ENCODE data around the gene DNAH10. TPM values are rescaled to one million over a fixed set of nuclear protein-coding genes. Genes with fewer than 3 reads are reported as not detected.
"Not testable (repeated sequence)": the region's sequence is repeated elsewhere in the genome, so short reads cannot be mapped to it uniquely, and the experiment has no call there.

Gene DNAH10
- total RNA-seq, 1 donor from 2014 or later: 0.16 TPM

GRCh38 chr12:123787466-123787865, 25.4 kb downstream of the DNAH10 start:
- Mint-ChIP-seq H3K4me3 (ENCODE audit: unreplicated experiment) (no peak overlapping the region), H3K36me3 (ENCODE audit: unreplicated experiment) (no peaks in the 10 kb centered on the region), H3K27me3 (ENCODE audit: unreplicated experiment) (peaks cover 40% of the 10 kb centered on the region), H3K9me3 (ENCODE audit: unreplicated experiment) (peaks cover 3% of the 10 kb centered on the region), H3K4me1 (ENCODE audit: unreplicated experiment) (no peaks in the 10 kb centered on the region), H3K27ac (ENCODE audit: unreplicated experiment) (no peak overlapping the region)
- DNase-seq (ENCODE audit: extremely low spot score, unreplicated experiment): no peak
- no peak for TF ChIP-seq CTCF (IDR thresholded peaks at IDR 0.05)

GRCh38 chr12:123788541-123788940, 26.4 kb downstream of the DNAH10 start:
- Mint-ChIP-seq H3K9me3 (ENCODE audit: unreplicated experiment) (no peaks in the 10 kb centered on the region), H3K36me3 (ENCODE audit: unreplicated experiment) (no peaks in the 10 kb centered on the region), H3K27ac (ENCODE audit: unreplicated experiment) (no peak overlapping the region), H3K4me3 (ENCODE audit: unreplicated experiment) (no peak overlapping the region), H3K27me3 (ENCODE audit: unreplicated experiment) (peaks cover 34% of the 10 kb centered on the region), H3K4me1 (ENCODE audit: unreplicated experiment) (no peaks in the 10 kb centered on the region)
- no peak for DNase-seq (ENCODE audit: extremely low spot score, unreplicated experiment)
- TF ChIP-seq CTCF (IDR thresholded peaks at IDR 0.05): no peak

- not testable (repeated sequence) for DNase-seq (ENCODE audit: extremely low spot score, unreplicated experiment); H3K4me1 Mint-ChIP-seq (ENCODE audit: unreplicated experiment); H3K9me3 Mint-ChIP-seq (ENCODE audit: unreplicated experiment); H3K36me3 Mint-ChIP-seq (ENCODE audit: unreplicated experiment); H3K27ac Mint-ChIP-seq (ENCODE audit: unreplicated experiment); H3K4me3 Mint-ChIP-seq (ENCODE audit: unreplicated experiment)
- H3K27me3 Mint-ChIP-seq (ENCODE audit: unreplicated experiment): peaks cover 33% of the 10 kb centered on the region
Observed at GRCh38 chr12:123789422-123789821, 27.3 kb downstream of the DNAH10 start.

- H3K27me3 Mint-ChIP-seq (ENCODE audit: unreplicated experiment): peaks cover 24% of the 10 kb centered on the region
- H3K36me3 Mint-ChIP-seq (ENCODE audit: unreplicated experiment): no peaks in the 10 kb centered on the region
- peaks cover 2% of the 10 kb centered on the region for H3K4me1 Mint-ChIP-seq (ENCODE audit: unreplicated experiment)
- H3K4me3 Mint-ChIP-seq (ENCODE audit: unreplicated experiment): no peak overlapping the region
- no peaks in the 10 kb centered on the region for H3K9me3 Mint-ChIP-seq (ENCODE audit: unreplicated experiment)
- DNase-seq (ENCODE audit: extremely low spot score, unreplicated experiment): no peak
- no peak for TF ChIP-seq CTCF (IDR thresholded peaks at IDR 0.05)
- no peak overlapping the region for H3K27ac Mint-ChIP-seq (ENCODE audit: unreplicated experiment)
Observed at GRCh38 chr12:123790905-123791467, 28.9 kb downstream of the DNAH10 start.

- no peak for TF ChIP-seq CTCF (IDR thresholded peaks at IDR 0.05)
- H3K9me3 Mint-ChIP-seq (ENCODE audit: unreplicated experiment): no peaks in the 10 kb centered on the region
- peaks cover 24% of the 10 kb centered on the region for H3K27me3 Mint-ChIP-seq (ENCODE audit: unreplicated experiment)
- no peak overlapping the region for H3K4me3 Mint-ChIP-seq (ENCODE audit: unreplicated experiment)
- H3K4me1 Mint-ChIP-seq (ENCODE audit: unreplicated experiment): peaks cover 2% of the 10 kb centered on the region
- H3K27ac Mint-ChIP-seq (ENCODE audit: unreplicated experiment): no peak overlapping the region
- no peak for DNase-seq (ENCODE audit: extremely low spot score, unreplicated experiment)
- H3K36me3 Mint-ChIP-seq (ENCODE audit: unreplicated experiment): no peaks in the 10 kb centered on the region
Observed at GRCh38 chr12:123794027-123794426, 31.9 kb downstream of the DNAH10 start.

- Mint-ChIP-seq H3K4me3 (ENCODE audit: unreplicated experiment) (no peak overlapping the region), H3K27ac (ENCODE audit: unreplicated experiment) (no peak overlapping the region), H3K27me3 (ENCODE audit: unreplicated experiment) (peaks cover 35% of the 10 kb centered on the region), H3K9me3 (ENCODE audit: unreplicated experiment) (no peaks in the 10 kb centered on the region), H3K36me3 (ENCODE audit: unreplicated experiment) (no peaks in the 10 kb centered on the region), H3K4me1 (ENCODE audit: unreplicated experiment) (peaks cover 2% of the 10 kb centered on the region)
- TF ChIP-seq CTCF (IDR thresholded peaks at IDR 0.05): no peak
- DNase-seq (ENCODE audit: extremely low spot score, unreplicated experiment): no peak
Observed at GRCh38 chr12:123798518-123798917, 36.4 kb downstream of the DNAH10 start.

Data from osteocyte (in vitro differentiated cells).